HEK293 (cell line): ENCODE measurements around the gene STOML3.

Experiments
- CTCF ChIP-seq: fragments of 450-650 bp; formaldehyde crosslinking; IDR thresholded peaks from 2 replicates; pipeline ENCODE4 v1.5.1; 2016; ENCODE audit warnings: missing biosample characterization, missing genetic modification characterization
- PBX3 ChIP-seq: sonication (generic); formaldehyde crosslinking; IDR thresholded peaks from 2 replicates; pipeline ENCODE4 v1.8.1; 2022; ENCODE audit warnings: mild to moderate bottlenecking, moderate library complexity, missing genetic modification reagents
- SCRT2 ChIP-seq: fragments of 450-650 bp; formaldehyde crosslinking; IDR thresholded peaks from 2 replicates; pipeline ENCODE4 v1.5.1; 2016; ENCODE audit warnings: missing biosample characterization, missing genetic modification characterization
- SP2 ChIP-seq: fragments of 450-650 bp; formaldehyde crosslinking; IDR thresholded peaks from 2 replicates; pipeline ENCODE4 v1.5.1; 2016; ENCODE audit warnings: missing biosample characterization, missing genetic modification characterization
- WT1 ChIP-seq: fragments of 450-650 bp; formaldehyde crosslinking; IDR thresholded peaks from 2 replicates; pipeline ENCODE4 v1.5.1; 2016; ENCODE audit warnings: missing biosample characterization, missing genetic modification characterization
- ZBTB49 ChIP-seq: fragments of 450-650 bp; formaldehyde crosslinking; IDR thresholded peaks from 2 replicates; pipeline ENCODE4 v1.5.1; 2016; ENCODE audit warnings: missing biosample characterization, missing genetic modification characterization, low read depth
- ZNF274 ChIP-seq, 2 experiments: fragments of 200-500 bp in 1 of 2; fragments of 450-650 bp in 1 of 2; sonication (Bioruptor generic) in 1 of 2; formaldehyde crosslinking in 1 of 2; IDR thresholded peaks; 2 replicates each; pipeline versions ENCODE4 v1.5.1 to v1.6.1; 2014 to 2016; ENCODE audit warnings: borderline replicate concordance in 1 of 2, inconsistent platforms in 1 of 2, low read length in 1 of 2, missing biosample characterization in 1 of 2, missing genetic modification characterization in 1 of 2
- ZNF48 ChIP-seq: fragments of 450-650 bp; formaldehyde crosslinking; IDR thresholded peaks from 2 replicates; pipeline ENCODE4 v1.5.1; 2016; ENCODE audit warnings: missing biosample characterization, missing genetic modification characterization
- ZNF830 ChIP-seq: fragments of 450-650 bp; IDR thresholded peaks from 2 replicates; pipeline ENCODE4 v1.5.0; 2018; ENCODE audit warnings: missing biosample characterization, missing genetic modification characterization, low read depth, mild to moderate bottlenecking, moderate library complexity

GRCh38 chr13:38970380-38971051 is 20.1 kb downstream of the STOML3 start:
- no peak for TF ChIP-seq WT1 (tag by site-specific recombination)
- TF ChIP-seq SP2 (tag by site-specific recombination) = no peak
- TF ChIP-seq ZNF48 (tag by site-specific recombination) = no peak
- no peak for TF ChIP-seq ZBTB49 (tag by site-specific recombination)
- no peak for TF ChIP-seq ZNF830 (tag by site-specific recombination)
- no peak for TF ChIP-seq ZNF274 (IDR thresholded peaks at IDR 0.05; ENCODE audit: low read length)
- no peak for TF ChIP-seq ZNF274 (tag by site-specific recombination; IDR thresholded peaks at IDR 0.05; ENCODE audit: borderline replicate concordance)
- TF ChIP-seq PBX3 (CRISPR knock-in tag) = no peak
- TF ChIP-seq SCRT2 = no peak
- TF ChIP-seq CTCF (tag by site-specific recombination) = no peak
